Nephron (organoid): ENCODE data around the gene PAK1.

Experiments used
- H3K27ac Mint-ChIP-seq, 3 experiments: 2 replicates each; pipeline ENCODE4 v1.8.0; 2020; ENCODE audit warnings: mixed read lengths in 3 of 3, mild to moderate bottlenecking in 2 of 3, moderate library complexity in 1 of 3
- H3K27me3 Mint-ChIP-seq: 2 replicates; pipeline ENCODE4 v1.8.0; 2021; ENCODE audit warnings: low read depth, mild to moderate bottlenecking, moderate library complexity, mixed read lengths
- H3K36me3 Mint-ChIP-seq: 2 replicates; pipeline ENCODE4 v1.8.0; 2020; ENCODE audit warnings: low read depth, mixed read lengths
- H3K4me1 Mint-ChIP-seq: 2 replicates; pipeline ENCODE4 v1.8.0; 2020; ENCODE audit warnings: mixed read lengths
- H3K4me3 Mint-ChIP-seq, 3 experiments: 2 replicates each; pipeline ENCODE4 v1.8.0; 2020; ENCODE audit warnings: mild to moderate bottlenecking in 3 of 3, mixed read lengths in 3 of 3, moderate library complexity in 2 of 3
- H3K9me3 Mint-ChIP-seq: 2 replicates; pipeline ENCODE4 v1.8.0; 2020; ENCODE audit warnings: mixed read lengths
- CTCF ChIP-seq, 3 experiments: fragments of 200-600 bp; sonication (generic); IDR thresholded peaks; one replicate each; pipeline ENCODE4 v1.5.0; 2021; ENCODE audit warnings: antibody characterized with exemption in 3 of 3; ENCODE audit not compliant: unreplicated experiment in 3 of 3

The PAK1 gene

GRCh38 chr11:77422687-77423086, 51.2 kb downstream of the PAK1 start:
- H3K9me3 Mint-ChIP-seq: no peaks in the 10 kb centered on the region
- no peak for TF ChIP-seq CTCF (IDR thresholded peaks at IDR 0.05; ENCODE audit: unreplicated experiment in 3 of 3)
- H3K36me3 Mint-ChIP-seq: no peaks in the 10 kb centered on the region
- peaks cover 15% of the 10 kb centered on the region for H3K4me1 Mint-ChIP-seq
- no peaks in the 10 kb centered on the region for H3K27me3 Mint-ChIP-seq
- H3K4me3 Mint-ChIP-seq: no peak overlapping the region
- H3K27ac Mint-ChIP-seq: no peak overlapping the region

GRCh38 chr11:77421041-77421723, 52.7 kb downstream of the PAK1 start:
- Mint-ChIP-seq H3K9me3 (no peaks in the 10 kb centered on the region), H3K36me3 (no peaks in the 10 kb centered on the region), H3K4me3 (no peak overlapping the region), H3K27ac (peak overlapping the region in 1 of 3 experiments; percentile 1), H3K27me3 (no peaks in the 10 kb centered on the region), H3K4me1 (peaks cover 15% of the 10 kb centered on the region)
- no peak for TF ChIP-seq CTCF (IDR thresholded peaks at IDR 0.05; ENCODE audit: unreplicated experiment in 3 of 3)

- Mint-ChIP-seq H3K4me1 (peaks cover 15% of the 10 kb centered on the region), H3K36me3 (no peaks in the 10 kb centered on the region), H3K27ac (peak overlapping the region; percentile 27 to 58 (median 45)), H3K9me3 (no peaks in the 10 kb centered on the region), H3K27me3 (no peaks in the 10 kb centered on the region), H3K4me3 (no peak overlapping the region)
- TF ChIP-seq CTCF (IDR thresholded peaks at IDR 0.05; ENCODE audit: unreplicated experiment in 3 of 3): no peak
Observed at GRCh38 chr11:77418971-77419597, 54.8 kb downstream of the PAK1 start.

GRCh38 chr11:77418155-77418970, 55.5 kb downstream of the PAK1 start:
- Mint-ChIP-seq H3K36me3 (no peaks in the 10 kb centered on the region), H3K27ac (peak overlapping the region; percentile 27 to 58 (median 45)), H3K9me3 (no peaks in the 10 kb centered on the region), H3K4me3 (no peak overlapping the region), H3K27me3 (no peaks in the 10 kb centered on the region), H3K4me1 (peaks cover 15% of the 10 kb centered on the region)
- no peak for TF ChIP-seq CTCF (IDR thresholded peaks at IDR 0.05; ENCODE audit: unreplicated experiment in 3 of 3)

- no peak for TF ChIP-seq CTCF (IDR thresholded peaks at IDR 0.05; ENCODE audit: unreplicated experiment in 3 of 3)
- Mint-ChIP-seq H3K27ac (no peak overlapping the region), H3K27me3 (no peaks in the 10 kb centered on the region), H3K9me3 (no peaks in the 10 kb centered on the region), H3K36me3 (no peaks in the 10 kb centered on the region), H3K4me3 (no peak overlapping the region), H3K4me1 (peaks cover 21% of the 10 kb centered on the region)
Observed at GRCh38 chr11:77416357-77416756, 57.5 kb downstream of the PAK1 start.
